Upper lobe of left lung (tissue), 4 donors: ENCODE results near the gene IGSF3.

Experiments
- EP300 ChIP-seq, 4 donors: sonication (generic); formaldehyde crosslinking; IDR thresholded peaks; one replicate each; pipeline ENCODE4 v1.5.1; 2017; ENCODE audit warnings: antibody characterized with exemption in 4 of 4, control low read depth in 2 of 4
- POLR2A ChIP-seq, 4 donors: fragments of 450-650 bp; IDR thresholded peaks; one replicate each; pipeline ENCODE4 v1.5.1; 2016 to 2017; ENCODE audit warnings: antibody characterized with exemption in 4 of 4, mild to moderate bottlenecking in 2 of 4
- POLR2AphosphoS5 ChIP-seq, 2 donors: sonication (generic); formaldehyde crosslinking; IDR thresholded peaks; one replicate each; pipeline ENCODE4 v1.5.1; 2017; ENCODE audit warnings: antibody characterized with exemption in 2 of 2
- TF ChIP-seq, protein P1 (sequence below), 6 experiments: fragments of 450-650 bp in 4 of 6; fragments of 200-600 bp in 2 of 6; sonication (generic) in 2 of 6; IDR thresholded peaks; one replicate each; pipeline ENCODE4 v1.5.1; 2016 to 2019; ENCODE audit warnings: antibody characterized with exemption in 6 of 6

DNA sequence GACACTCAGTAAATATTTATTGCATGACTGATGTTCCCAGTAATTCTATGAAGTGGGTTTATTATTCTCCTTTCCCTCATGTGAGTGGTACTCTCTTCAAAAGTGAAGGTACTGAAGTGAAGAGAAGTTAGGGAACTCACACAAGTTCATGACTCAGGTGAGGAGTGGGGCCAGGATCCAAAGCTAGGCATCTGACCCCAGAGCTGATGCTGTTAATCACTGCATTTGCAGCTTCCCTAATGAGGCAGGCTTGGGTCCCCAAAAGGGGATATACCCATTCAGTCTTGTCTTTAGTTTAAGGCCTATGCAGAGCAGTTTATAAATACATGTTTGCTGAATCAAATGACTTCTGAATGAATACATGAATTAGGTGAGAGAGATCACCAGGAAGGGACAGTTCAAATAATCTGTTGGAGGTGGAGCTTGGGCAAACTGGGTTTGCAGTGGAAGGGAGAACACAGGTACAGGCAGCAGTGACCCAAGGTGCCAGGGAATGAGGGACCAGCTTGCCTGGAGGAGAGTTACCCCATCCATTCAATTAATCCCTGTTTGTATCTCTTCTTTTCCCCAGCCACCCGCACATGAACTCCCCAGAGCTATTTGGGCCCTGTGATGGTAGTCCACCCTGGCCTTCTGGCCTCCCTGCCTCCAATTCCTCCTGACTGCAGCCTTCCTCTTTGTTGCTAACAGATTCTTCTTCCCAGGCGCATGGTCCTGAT, 98.7 kb downstream of the IGSF3 start:
- TF ChIP-seq POLR2A (IDR thresholded peaks at IDR 0.05) = no peak
- TF ChIP-seq, protein P1, sequence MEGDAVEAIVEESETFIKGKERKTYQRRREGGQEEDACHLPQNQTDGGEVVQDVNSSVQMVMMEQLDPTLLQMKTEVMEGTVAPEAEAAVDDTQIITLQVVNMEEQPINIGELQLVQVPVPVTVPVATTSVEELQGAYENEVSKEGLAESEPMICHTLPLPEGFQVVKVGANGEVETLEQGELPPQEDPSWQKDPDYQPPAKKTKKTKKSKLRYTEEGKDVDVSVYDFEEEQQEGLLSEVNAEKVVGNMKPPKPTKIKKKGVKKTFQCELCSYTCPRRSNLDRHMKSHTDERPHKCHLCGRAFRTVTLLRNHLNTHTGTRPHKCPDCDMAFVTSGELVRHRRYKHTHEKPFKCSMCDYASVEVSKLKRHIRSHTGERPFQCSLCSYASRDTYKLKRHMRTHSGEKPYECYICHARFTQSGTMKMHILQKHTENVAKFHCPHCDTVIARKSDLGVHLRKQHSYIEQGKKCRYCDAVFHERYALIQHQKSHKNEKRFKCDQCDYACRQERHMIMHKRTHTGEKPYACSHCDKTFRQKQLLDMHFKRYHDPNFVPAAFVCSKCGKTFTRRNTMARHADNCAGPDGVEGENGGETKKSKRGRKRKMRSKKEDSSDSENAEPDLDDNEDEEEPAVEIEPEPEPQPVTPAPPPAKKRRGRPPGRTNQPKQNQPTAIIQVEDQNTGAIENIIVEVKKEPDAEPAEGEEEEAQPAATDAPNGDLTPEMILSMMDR (IDR thresholded peaks at IDR 0.05) = no peak
- TF ChIP-seq POLR2AphosphoS5 (IDR thresholded peaks at IDR 0.05) = no peak
- TF ChIP-seq EP300 (IDR thresholded peaks at IDR 0.05) = no peak
